Large intestine (tissue), 12 donors: ENCODE measurements around the gene IGFN1. TPM values are rescaled to one million over a fixed set of nuclear protein-coding genes. Genes with fewer than 3 reads are reported as not detected.

Experiments used
- DNase-seq, 2 donors: peaks; one replicate each; pipeline versions ENCODE4 v3.0.0 to v3.0.0-alpha.2; 2013
- H3K27ac ChIP-seq: one replicate; pipeline ENCODE4 v1.5.1; 2013; ENCODE audit warnings: low read length
- H3K27me3 ChIP-seq: 2 replicates; pipeline ENCODE4 v1.6.1; 2013; ENCODE audit warnings: low read length; ENCODE audit not compliant: control insufficient read depth, insufficient read depth
- H3K36me3 ChIP-seq: 2 replicates; pipeline ENCODE4 v1.6.1; 2013; ENCODE audit warnings: low read length; ENCODE audit not compliant: control insufficient read depth, insufficient read depth
- H3K4me1 ChIP-seq: one replicate; pipeline ENCODE4 v1.6.1; 2013; ENCODE audit warnings: low read length; ENCODE audit not compliant: control insufficient read depth, insufficient read depth
- H3K4me3 ChIP-seq: one replicate; pipeline ENCODE4 v1.5.1; 2013; ENCODE audit warnings: low read length
- H3K9me3 ChIP-seq: one replicate; pipeline ENCODE4 v1.6.1; 2013; ENCODE audit warnings: mild to moderate bottlenecking, low read depth, low read length, moderate library complexity; ENCODE audit not compliant: control insufficient read depth
- WGBS: methylation state at CpG from one replicate; pipeline ENCODE4 v1.1.5; 2013; ENCODE audit warnings: low lambda C conversion rate; ENCODE audit not compliant: insufficient coverage; 5-methylcytosine and 5-hydroxymethylcytosine counted together
- long read RNA-seq, 11 donors: transcript quantifications; one replicate each; lab custom pipeline, GENCODE V29; 2026
- polyA plus RNA-seq: library from polyadenylated mRNA; unstranded; fragments of 120-200 nt; gene quantifications from one replicate; pipeline ENCODE4 v1.2.1, GENCODE V29; 2013

Gene IGFN1
- 0.42 TPM for polyA plus RNA-seq
- long read RNA-seq, donor 1, result 0 reads
- long read RNA-seq, donor 2, result 0 reads
- long read RNA-seq, donor 3, result 0 reads
- long read RNA-seq, donor 4, result 0 reads
- long read RNA-seq, donor 5, result 0 reads
- long read RNA-seq, donor 6, result 0 reads
- long read RNA-seq, donor 7, result 0 reads
- long read RNA-seq, donor 8, result 0 reads
- long read RNA-seq, donor 9, result 0 reads
- long read RNA-seq, donor 10, result 0 reads
- long read RNA-seq, donor 11, partial matches to known transcripts, result 0 of 1 reads
- long read RNA-seq, donor 11, other reads (novel, unspliced or antisense), result 0 of 1 reads

DNA sequence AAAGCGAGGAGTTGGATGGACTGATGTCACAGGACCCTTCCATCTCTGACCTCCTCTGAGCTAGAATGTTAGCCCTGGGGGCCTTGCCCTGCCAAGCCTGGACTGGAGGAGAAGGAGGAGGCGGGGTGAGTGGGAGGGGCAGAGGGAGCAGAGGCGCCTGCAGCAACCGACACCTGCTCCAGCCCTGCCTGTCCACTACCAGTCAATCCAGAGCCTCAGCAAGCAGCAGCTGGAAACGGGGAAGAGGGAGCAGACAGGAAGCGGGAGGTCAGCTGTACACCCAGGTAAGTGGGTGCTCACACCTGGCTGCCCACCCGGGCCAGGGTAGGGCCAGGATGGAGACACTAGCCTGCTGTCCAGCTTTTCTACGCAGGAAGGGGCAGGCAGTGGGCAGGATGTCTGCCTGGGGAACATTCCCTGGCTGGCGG, at the start of gene IGFN1:
Gene IGFN1, plus strand, starts transcription at position 201 of the 428 bp plus-strand sequence. CDS start 2,470 bp downstream, outside the sequence.
- Histone ChIP-seq H3K27me3 (peaks cover 25% of the 10 kb centered on the region), H3K27ac (no peak within 1 kb of the TSS), H3K9me3 (no peaks in the 10 kb centered on the region), H3K4me3 (no peak within 1 kb of the TSS), H3K4me1 (no peaks in the 10 kb centered on the region), H3K36me3 (no peaks in the 10 kb centered on the region)
- no CpG with 5 or more reads among the region's 9 CpGs for WGBS
- DNase-seq, result no peak

- H3K36me3 ChIP-seq, result peaks cover 77% of the 10 kb centered on the region
- no peak for DNase-seq
- no peak overlapping the region for H3K4me3 ChIP-seq
- no peaks in the 10 kb centered on the region for H3K27me3 ChIP-seq
- no peaks in the 10 kb centered on the region for H3K9me3 ChIP-seq
- H3K27ac ChIP-seq, result no peak overlapping the region
- H3K4me1 ChIP-seq, result no peaks in the 10 kb centered on the region
- no CpG with 5 or more reads among the region's 8 CpGs for WGBS
These were observed 49.7 kb upstream of the IGFN1 start for GRCh38 chr1:201140941-201141260.

DNA sequence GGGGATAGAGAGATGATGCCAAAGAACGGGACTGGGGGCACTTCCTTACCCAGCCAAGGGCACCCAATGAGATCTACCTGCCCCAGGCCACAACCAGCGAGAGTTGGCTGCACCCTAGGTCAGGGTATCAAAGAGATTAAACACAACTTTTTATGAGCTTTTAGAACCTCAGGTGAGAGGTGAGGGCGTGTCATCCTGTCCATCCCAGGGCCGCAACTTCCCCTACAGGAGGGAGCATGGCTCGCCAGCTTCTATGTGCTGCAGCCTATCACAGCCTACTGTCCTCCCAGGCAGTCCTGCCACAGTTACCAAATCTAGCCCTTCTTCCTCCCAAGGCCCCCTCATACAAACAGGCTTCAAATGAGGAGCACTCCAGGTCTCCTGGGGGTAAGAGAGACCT, 49.2 kb upstream of the IGFN1 start:
- Histone ChIP-seq H3K27ac (no peak overlapping the region), H3K4me3 (no peak overlapping the region), H3K4me1 (no peaks in the 10 kb centered on the region), H3K9me3 (no peaks in the 10 kb centered on the region), H3K27me3 (no peaks in the 10 kb centered on the region), H3K36me3 (peaks cover 75% of the 10 kb centered on the region)
- DNase-seq, result no peak
- no CpG with 5 or more reads among the region's 5 CpGs for WGBS

- Histone ChIP-seq H3K4me3 (no peak overlapping the region), H3K36me3 (peaks cover 76% of the 10 kb centered on the region)
- WGBS, result 80% methylated on average over 1 of the region's 16 CpGs
These were observed 48.4 kb upstream of the IGFN1 start for GRCh38 chr1:201142011-201142848.

GRCh38 chr1:201142849-201143725, 47.5 kb upstream of the IGFN1 start:
- WGBS, result no CpG with 5 or more reads among the region's 16 CpGs
- H3K36me3 ChIP-seq, result peaks cover 79% of the 10 kb centered on the region
- H3K4me1 ChIP-seq, result no peaks in the 10 kb centered on the region
- H3K9me3 ChIP-seq, result no peaks in the 10 kb centered on the region
- no peak for DNase-seq
- no peak overlapping the region for H3K4me3 ChIP-seq
- no peak overlapping the region for H3K27ac ChIP-seq
- no peaks in the 10 kb centered on the region for H3K27me3 ChIP-seq

More at GRCh38 chr1:201142011-201142848, 48.4 kb upstream of the IGFN1 start:
- H3K9me3 ChIP-seq, result no peaks in the 10 kb centered on the region
- H3K27ac ChIP-seq, result no peak overlapping the region
- H3K27me3 ChIP-seq, result no peaks in the 10 kb centered on the region
- H3K4me1 ChIP-seq, result no peaks in the 10 kb centered on the region
- DNase-seq, result no peak

DNA sequence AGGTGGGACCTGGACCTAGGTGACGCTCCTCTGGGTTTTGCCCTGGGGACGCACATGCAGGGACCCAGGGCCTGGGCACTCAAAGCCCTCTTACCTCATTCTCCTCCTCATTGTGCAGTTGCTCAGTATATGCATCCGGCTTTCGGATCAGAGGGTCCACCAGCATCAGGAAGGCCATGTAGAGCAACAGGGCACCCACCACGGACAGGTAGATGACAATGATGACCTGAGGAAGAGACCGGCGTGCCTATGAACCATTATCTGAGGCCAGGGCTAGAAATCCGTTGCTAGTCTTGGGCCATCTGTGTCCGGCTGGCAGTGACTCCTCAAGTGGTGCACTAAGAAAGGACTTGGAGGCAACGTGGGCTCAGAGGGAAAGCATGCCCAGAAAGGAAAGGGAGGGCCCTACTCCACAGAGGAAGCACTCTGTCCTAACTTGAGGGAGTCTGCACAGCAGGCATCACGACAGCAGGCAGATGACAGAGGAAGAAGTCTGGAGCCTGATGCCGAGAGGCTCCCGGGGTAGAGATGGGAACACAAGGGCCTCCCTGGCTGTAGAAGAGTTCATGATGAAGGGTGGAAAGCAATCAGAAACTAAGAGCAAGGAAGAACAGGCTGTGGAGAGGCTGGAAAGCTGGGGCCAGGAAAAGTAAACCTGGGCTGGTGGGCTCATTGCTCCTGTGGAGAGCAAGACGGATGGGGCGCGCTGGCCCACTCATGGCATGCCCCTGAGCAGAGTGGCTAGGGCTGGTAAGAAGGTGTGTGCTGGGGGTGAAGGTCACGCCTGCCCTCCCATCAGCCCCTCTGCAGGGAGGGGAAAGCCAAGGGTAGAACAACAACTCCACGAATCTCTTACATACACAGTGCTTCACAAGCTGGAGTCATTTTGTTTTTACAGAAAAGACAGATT, 46.6 kb upstream of the IGFN1 start:
- Histone ChIP-seq H3K27me3 (no peaks in the 10 kb centered on the region), H3K36me3 (peaks cover 83% of the 10 kb centered on the region), H3K9me3 (no peaks in the 10 kb centered on the region), H3K4me1 (no peaks in the 10 kb centered on the region), H3K27ac (no peak overlapping the region), H3K4me3 (no peak overlapping the region)
- DNase-seq, result no peak
- WGBS, result no CpG with 5 or more reads among the region's 18 CpGs

DNA sequence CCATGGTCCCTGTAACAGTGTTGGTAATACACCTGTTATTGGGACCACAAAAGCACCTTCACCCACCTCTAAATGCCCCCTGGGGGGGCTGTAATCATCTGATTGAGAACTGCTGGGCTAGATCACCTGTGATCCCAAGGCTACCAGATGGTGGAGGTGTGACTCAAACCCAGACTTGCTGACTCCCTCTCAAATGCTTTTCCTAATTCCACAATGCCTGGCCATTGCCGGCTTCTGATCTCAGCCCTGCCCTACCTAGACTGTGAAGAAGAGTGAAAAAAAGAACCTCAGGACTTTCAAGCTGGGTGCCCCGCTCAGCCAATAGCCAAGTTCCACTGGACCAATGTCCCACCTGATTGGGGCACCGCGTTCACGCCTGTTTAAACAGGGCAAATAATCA, 45.9 kb upstream of the IGFN1 start:
- Histone ChIP-seq H3K36me3 (peaks cover 80% of the 10 kb centered on the region), H3K27ac (no peak overlapping the region), H3K4me3 (no peak overlapping the region), H3K27me3 (no peaks in the 10 kb centered on the region), H3K9me3 (no peaks in the 10 kb centered on the region), H3K4me1 (no peaks in the 10 kb centered on the region)
- DNase-seq, result no peak
- no CpG with 5 or more reads among the region's 5 CpGs for WGBS

GRCh38 chr1:201145132-201145531, 45.5 kb upstream of the IGFN1 start:
- H3K9me3 ChIP-seq, result no peaks in the 10 kb centered on the region
- no peak overlapping the region for H3K4me3 ChIP-seq
- WGBS, result no CpG with 5 or more reads among the region's 3 CpGs
- no peaks in the 10 kb centered on the region for H3K4me1 ChIP-seq
- no peak for DNase-seq
- no peaks in the 10 kb centered on the region for H3K27me3 ChIP-seq
- no peak overlapping the region for H3K27ac ChIP-seq
- peaks cover 81% of the 10 kb centered on the region for H3K36me3 ChIP-seq

- no peak for DNase-seq
- peaks cover 81% of the 10 kb centered on the region for H3K36me3 ChIP-seq
- H3K27me3 ChIP-seq, result no peaks in the 10 kb centered on the region
- H3K27ac ChIP-seq, result no peak overlapping the region
- H3K9me3 ChIP-seq, result no peaks in the 10 kb centered on the region
- H3K4me1 ChIP-seq, result no peaks in the 10 kb centered on the region
- no CpG with 5 or more reads among the region's 7 CpGs for WGBS
- no peak overlapping the region for H3K4me3 ChIP-seq
These were observed 44.8 kb upstream of the IGFN1 start for GRCh38 chr1:201145816-201146215.
